HUES64 (cell line): ENCODE data around the gene LILRB2.
"Not testable (repeated sequence)": the region's sequence is repeated elsewhere in the genome, so short reads cannot be mapped to it uniquely, and the experiment has no call there.

ENCODE experiments used
- H3K27ac ChIP-seq: 2 replicates; pipeline ENCODE4 v1.7.0; 2013; ENCODE audit warnings: low read depth, low read length, inconsistent platforms
- H3K27me3 ChIP-seq: 2 replicates; pipeline ENCODE4 v1.6.1; 2013; ENCODE audit warnings: mild to moderate bottlenecking, low read length; ENCODE audit not compliant: insufficient read depth
- H3K36me3 ChIP-seq: 2 replicates; pipeline ENCODE4 v1.6.1; 2013; ENCODE audit warnings: mild to moderate bottlenecking, low read length; ENCODE audit not compliant: insufficient read depth
- H3K4me1 ChIP-seq: 2 replicates; pipeline ENCODE4 v1.6.1; 2013; ENCODE audit warnings: mild to moderate bottlenecking, low read length, moderate library complexity; ENCODE audit not compliant: insufficient read depth
- H3K4me3 ChIP-seq: 2 replicates; pipeline ENCODE4 v1.5.1; 2013; ENCODE audit warnings: mild to moderate bottlenecking, low read length, moderate library complexity
- H3K9ac ChIP-seq: 2 replicates; pipeline ENCODE4 v1.6.1; 2013; ENCODE audit warnings: mild to moderate bottlenecking, low read depth, low read length
- H3K9me3 ChIP-seq: 2 replicates; pipeline ENCODE4 v1.6.1; 2013; ENCODE audit warnings: low read depth, low read length; ENCODE audit not compliant: insufficient read depth
- WGBS: fragments of 150-250, 120-280 bp; methylation state at CpG from one replicate; pipeline ENCODE4 v1.1.7; 2013; ENCODE audit warnings: missing lambda C conversion rate; 5-methylcytosine and 5-hydroxymethylcytosine counted together

LILRB2 gene

DNA sequence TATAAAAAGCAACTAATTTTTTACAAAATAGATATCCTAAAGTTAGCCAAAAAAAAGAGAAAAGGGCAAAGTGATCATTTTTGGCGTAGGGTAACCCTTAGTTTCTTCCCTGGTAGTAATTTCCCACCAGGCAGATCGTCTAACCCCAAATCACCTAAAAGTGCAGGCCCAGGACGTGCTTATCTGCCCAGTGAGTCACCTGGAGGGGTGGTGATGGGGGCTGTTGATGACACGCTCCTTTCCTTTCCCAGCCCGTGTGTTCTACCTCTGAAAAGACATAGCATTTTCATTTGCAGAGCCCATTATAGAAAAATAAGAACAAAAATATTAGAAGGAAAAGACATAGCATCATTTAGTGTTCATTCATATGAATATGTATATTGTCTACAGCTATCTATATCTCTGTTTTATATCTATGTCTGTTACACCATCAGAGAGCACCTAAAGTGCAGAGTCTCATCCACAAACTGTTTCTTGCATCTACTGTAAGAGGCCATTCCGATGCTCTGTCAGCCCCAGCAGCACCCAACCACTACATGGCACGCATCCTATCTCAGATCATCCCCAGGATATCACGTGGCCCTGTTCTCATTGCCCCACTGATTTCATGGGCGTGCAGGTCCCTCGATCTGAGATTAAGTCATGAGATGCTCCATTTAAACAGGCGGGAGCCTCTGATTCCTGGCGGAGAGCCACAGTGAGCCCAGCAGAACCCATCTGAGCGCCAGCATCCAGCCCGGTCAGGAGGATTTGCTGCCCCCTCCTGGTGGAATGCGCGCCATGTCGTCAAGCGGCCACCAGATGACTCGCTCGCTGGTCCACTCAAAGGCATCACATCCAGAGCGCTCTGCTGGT is 49.6 kb downstream of the LILRB2 start:
- Histone ChIP-seq H3K4me3 (no peak overlapping the region), H3K9me3 (0 out of 2 replicates have a peak, but pooled peaks cover 8% of the 10 kb centered on the region), H3K27ac (no peak overlapping the region), H3K36me3 (no peaks in the 10 kb centered on the region), H3K27me3 (peaks cover 13% of the 10 kb centered on the region), H3K9ac (no peak overlapping the region), H3K4me1 (no peaks in the 10 kb centered on the region)
- 26% methylated on average over 20 of the region's 21 CpGs for WGBS

DNA sequence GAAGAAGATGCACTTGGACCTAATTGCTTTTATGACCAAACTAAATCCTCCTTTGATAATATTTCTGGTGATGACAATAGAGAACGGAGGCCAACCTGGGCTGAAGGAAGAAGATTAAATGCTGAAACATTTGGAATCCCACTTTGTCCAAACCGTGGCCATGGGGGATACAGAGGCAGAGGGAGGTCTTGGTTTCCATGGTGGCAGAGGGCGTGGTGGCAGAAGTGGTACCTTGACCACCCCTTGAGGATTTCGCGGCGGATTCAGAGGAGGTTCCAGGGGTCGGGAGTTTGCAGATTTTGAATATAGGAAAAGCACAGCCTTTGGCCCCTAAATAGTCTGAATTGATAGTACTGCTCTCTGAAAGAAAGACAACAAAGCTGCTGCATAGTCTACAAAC is 50.9 kb downstream of the LILRB2 start:
- Histone ChIP-seq H3K9me3 (0 out of 2 replicates have a peak, but pooled peaks cover 6% of the 10 kb centered on the region), H3K4me3 (no peak overlapping the region), H3K27ac (no peak overlapping the region), H3K27me3 (peaks cover 13% of the 10 kb centered on the region), H3K36me3 (no peaks in the 10 kb centered on the region), H3K9ac (no peak overlapping the region), H3K4me1 (no peaks in the 10 kb centered on the region)
- 88% methylated on average over 7 of the region's 7 CpGs for WGBS

DNA sequence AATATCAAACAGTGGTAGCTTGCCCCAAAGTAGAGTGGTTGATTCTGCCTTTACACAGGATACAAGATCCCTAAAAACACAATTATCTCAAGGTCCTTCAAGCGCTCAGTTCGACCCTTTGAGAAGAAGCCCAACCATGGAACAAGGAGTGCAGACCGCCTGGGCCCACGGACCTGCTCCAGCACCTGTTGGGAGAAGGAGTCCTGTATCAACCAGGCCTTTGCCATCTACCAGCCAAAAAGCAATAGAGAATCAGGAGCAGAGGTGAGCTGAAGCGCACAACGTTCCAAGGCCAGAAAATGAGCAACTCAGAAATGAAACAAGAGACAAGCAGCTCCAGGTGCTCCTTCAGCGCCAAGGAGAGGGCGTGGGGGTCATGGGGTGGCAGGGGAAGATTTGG is 51.8 kb downstream of the LILRB2 start:
- H3K9me3 ChIP-seq, result no peaks in the 10 kb centered on the region
- no peak overlapping the region for H3K4me3 ChIP-seq
- H3K27me3 ChIP-seq, result peaks cover 10% of the 10 kb centered on the region
- H3K27ac ChIP-seq, result no peak overlapping the region
- H3K36me3 ChIP-seq, result no peaks in the 10 kb centered on the region
- H3K4me1 ChIP-seq, result no peaks in the 10 kb centered on the region
- 93% methylated on average over 8 of the region's 8 CpGs for WGBS
- no peak overlapping the region for H3K9ac ChIP-seq

DNA sequence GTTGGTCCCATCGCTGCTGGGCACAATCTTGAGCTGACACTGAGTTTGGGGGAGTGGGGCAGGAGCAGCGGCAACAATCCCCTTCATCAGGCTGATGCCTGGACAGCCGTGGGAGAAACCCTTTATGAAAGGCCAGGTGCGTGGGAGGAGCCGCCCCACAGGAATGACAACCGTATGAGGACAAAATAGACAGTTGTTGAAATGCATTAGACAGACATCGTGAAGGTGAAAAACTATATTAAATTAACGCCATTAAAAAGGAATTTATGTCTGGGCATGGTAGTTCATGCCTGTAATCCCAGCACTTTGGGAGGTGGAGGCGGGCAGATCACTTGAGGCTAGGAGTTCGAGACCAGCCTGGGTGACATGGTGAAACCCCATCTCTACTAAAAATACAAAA is 56.3 kb downstream of the LILRB2 start:
- H3K36me3 ChIP-seq, H3K4me3 ChIP-seq, H3K27me3 ChIP-seq, H3K27ac ChIP-seq, H3K9me3 ChIP-seq, H3K9ac ChIP-seq, H3K4me1 ChIP-seq: not testable (repeated sequence)
- WGBS, result 87% methylated on average over 10 of the region's 10 CpGs

DNA sequence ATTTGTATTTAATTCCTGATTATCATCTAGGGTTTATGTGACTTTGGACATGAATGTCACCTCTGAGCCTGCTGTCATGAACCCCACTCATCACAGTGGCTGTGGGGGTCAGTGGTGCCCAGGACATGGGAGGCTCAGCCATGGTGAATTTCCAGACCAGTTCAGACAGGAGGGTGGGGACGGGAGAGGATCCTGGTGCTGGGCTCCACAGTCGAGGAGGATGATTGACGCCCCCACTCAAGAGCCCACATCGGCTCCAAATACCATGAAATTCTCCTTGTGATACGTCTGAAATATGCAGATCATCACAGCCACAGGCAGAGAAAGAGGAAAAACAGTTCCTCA is 57.0 kb downstream of the LILRB2 start:
- not testable (repeated sequence) for H3K27me3 ChIP-seq, H3K27ac ChIP-seq, H3K9ac ChIP-seq, H3K9me3 ChIP-seq, H3K36me3 ChIP-seq, H3K4me3 ChIP-seq, H3K4me1 ChIP-seq
- 92% methylated on average over 5 of the region's 5 CpGs for WGBS
